B cell (primary cell): Measurements from ENCODE around the gene ORM1.
"Not testable (repeated sequence)": the region's sequence is repeated elsewhere in the genome, so short reads cannot be mapped to it uniquely, and the experiment has no call there.

ENCODE experiments used
- EZH2 ChIP-seq: IDR thresholded peaks from 2 replicates; pipeline ENCODE4 v1.6.1; 2012; ENCODE audit warnings: borderline replicate concordance, low read depth, mild to moderate bottlenecking, moderate library complexity, low read length; ENCODE audit not compliant: insufficient read depth, poor library complexity, severe bottlenecking
- TF ChIP-seq, protein P1 (sequence below): fragments of 200-600 bp; IDR thresholded peaks from one replicate; pipeline ENCODE4 v1.8.0; 2022; ENCODE audit warnings: antibody characterized with exemption, mild to moderate bottlenecking

DNA sequence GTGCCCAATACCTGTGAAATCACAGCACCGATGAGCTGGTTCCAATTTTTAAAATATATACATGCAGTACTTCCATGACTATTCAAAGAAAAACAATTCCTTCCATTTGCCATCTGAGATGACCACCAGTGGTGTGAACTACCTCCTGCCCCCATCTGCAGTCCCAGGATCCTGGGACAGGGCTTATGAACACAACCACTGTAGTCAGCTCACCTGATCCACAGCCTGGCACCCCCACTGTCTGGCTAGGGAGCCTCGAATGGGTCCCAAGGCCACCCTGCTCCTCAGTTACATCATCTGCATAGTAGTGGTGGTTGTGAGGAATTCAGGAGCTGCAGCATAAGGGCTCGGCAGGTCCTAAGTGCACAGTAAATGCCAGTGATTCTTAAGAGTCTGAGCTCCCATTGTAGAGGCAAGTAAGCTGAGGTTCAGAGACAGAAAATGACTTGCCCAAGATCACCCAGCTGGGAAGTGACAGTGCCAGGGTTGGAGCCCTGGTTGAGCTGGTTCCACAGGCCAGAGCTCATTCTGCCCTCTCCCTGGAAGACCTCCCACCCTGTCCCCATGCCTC is 2.9 kb downstream of the ORM1 start:
- TF ChIP-seq, protein P1, sequence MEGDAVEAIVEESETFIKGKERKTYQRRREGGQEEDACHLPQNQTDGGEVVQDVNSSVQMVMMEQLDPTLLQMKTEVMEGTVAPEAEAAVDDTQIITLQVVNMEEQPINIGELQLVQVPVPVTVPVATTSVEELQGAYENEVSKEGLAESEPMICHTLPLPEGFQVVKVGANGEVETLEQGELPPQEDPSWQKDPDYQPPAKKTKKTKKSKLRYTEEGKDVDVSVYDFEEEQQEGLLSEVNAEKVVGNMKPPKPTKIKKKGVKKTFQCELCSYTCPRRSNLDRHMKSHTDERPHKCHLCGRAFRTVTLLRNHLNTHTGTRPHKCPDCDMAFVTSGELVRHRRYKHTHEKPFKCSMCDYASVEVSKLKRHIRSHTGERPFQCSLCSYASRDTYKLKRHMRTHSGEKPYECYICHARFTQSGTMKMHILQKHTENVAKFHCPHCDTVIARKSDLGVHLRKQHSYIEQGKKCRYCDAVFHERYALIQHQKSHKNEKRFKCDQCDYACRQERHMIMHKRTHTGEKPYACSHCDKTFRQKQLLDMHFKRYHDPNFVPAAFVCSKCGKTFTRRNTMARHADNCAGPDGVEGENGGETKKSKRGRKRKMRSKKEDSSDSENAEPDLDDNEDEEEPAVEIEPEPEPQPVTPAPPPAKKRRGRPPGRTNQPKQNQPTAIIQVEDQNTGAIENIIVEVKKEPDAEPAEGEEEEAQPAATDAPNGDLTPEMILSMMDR, result not testable (repeated sequence)
- not testable (repeated sequence) for TF ChIP-seq EZH2
